HepG2 (cell line): ENCODE measurements around the gene NES. TPM values are rescaled to one million over a fixed set of nuclear protein-coding genes. Genes with fewer than 3 reads are reported as not detected.

Source experiments
- ARHGAP35 ChIP-seq: sonication (generic); formaldehyde crosslinking; IDR thresholded peaks from 2 replicates; pipeline ENCODE4 v1.9.0; 2022; ENCODE audit warnings: mild to moderate bottlenecking, inconsistent platforms, moderate library complexity, missing genetic modification reagents, borderline replicate concordance
- GATAD1 ChIP-seq: IDR thresholded peaks from 2 replicates; pipeline ENCODE4 v1.6.1; 2016; ENCODE audit warnings: missing genetic modification reagents, missing compliant biosample characterization
- HNF4G ChIP-seq, 2 experiments: sonication (generic) in 1 of 2; formaldehyde crosslinking in 1 of 2; IDR thresholded peaks; 2 replicates each; pipeline versions ENCODE4 v1.4.0 to v1.6.1; 2011 to 2020; ENCODE audit warnings: borderline replicate concordance in 2 of 2, low read depth in 2 of 2, mild to moderate bottlenecking in 2 of 2, low read length in 1 of 2, missing genetic modification reagents in 1 of 2, moderate library complexity in 1 of 2
- KDM1A ChIP-seq: IDR thresholded peaks from 2 replicates; pipeline ENCODE4 v1.6.1; 2016; ENCODE audit warnings: missing compliant biosample characterization
- MED1 ChIP-seq: sonication (generic); formaldehyde crosslinking; IDR thresholded peaks from 2 replicates; pipeline ENCODE4 v1.4.0; 2020; ENCODE audit warnings: missing genetic modification reagents
- PRPF4 ChIP-seq: fragments of 200-400 bp; formaldehyde crosslinking; IDR thresholded peaks from 2 replicates; pipeline ENCODE4 v1.6.1; 2016; ENCODE audit warnings: low read length, low read depth; ENCODE audit not compliant: poor library complexity, severe bottlenecking
- SCMH1 ChIP-seq: sonication (generic); formaldehyde crosslinking; IDR thresholded peaks from 2 replicates; pipeline ENCODE4 v1.9.0; 2021; ENCODE audit warnings: missing genetic modification reagents, mild to moderate bottlenecking, borderline replicate concordance
- SETDB1 ChIP-seq: sonication (generic); formaldehyde crosslinking; IDR thresholded peaks from 2 replicates; pipeline ENCODE4 v1.5.1; 2020; ENCODE audit warnings: missing genetic modification reagents, mild to moderate bottlenecking, borderline replicate concordance
- ZNF446 ChIP-seq: sonication (generic); formaldehyde crosslinking; IDR thresholded peaks from 2 replicates; pipeline ENCODE4 v1.5.0; 2020; ENCODE audit warnings: mild to moderate bottlenecking, missing genetic modification reagents
- ZNF460 ChIP-seq: sonication (generic); formaldehyde crosslinking; IDR thresholded peaks from 2 replicates; pipeline ENCODE4 v1.5.1; 2020; ENCODE audit warnings: missing genetic modification reagents, mild to moderate bottlenecking, borderline replicate concordance
- ZNF737 ChIP-seq: sonication (generic); formaldehyde crosslinking; IDR thresholded peaks from 2 replicates; pipeline ENCODE4 v1.5.0; 2020; ENCODE audit warnings: missing genetic modification reagents, mild to moderate bottlenecking, borderline replicate concordance
- ZNF780A ChIP-seq: sonication (generic); formaldehyde crosslinking; IDR thresholded peaks from 2 replicates; pipeline ENCODE4 v1.8.0; 2022; ENCODE audit warnings: mild to moderate bottlenecking, missing genetic modification reagents, moderate library complexity
- polyA plus RNA-seq, 8 experiments: library from polyadenylated mRNA; depleted of rRNA in 3 of 8; stranded (reverse) in 7 of 8; unstranded in 1 of 8; fragments of >200 nt; fragmentation: Illumina TruSeq in 4 of 8; extraction: Trizol in 4 of 8; gene quantifications; 2 replicates each; pipeline versions ENCODE4 v1.2.1 to v1.2.3, GENCODE V29; 2011 to 2016; ENCODE audit warnings: low read depth in 4 of 8, missing spikeins in 1 of 8, mixed read lengths in 1 of 8; ENCODE audit not compliant: insufficient read depth in 1 of 8
- total RNA-seq, 5 experiments: library from RNA; depleted of rRNA; stranded (reverse); fragments of >200 nt; fragmentation: Illumina TruSeq; extraction: Trizol; gene quantifications; 2 replicates each; pipeline ENCODE4 v1.2.3, GENCODE V29; 2016; ENCODE audit warnings: low read depth in 1 of 5
- TF ChIP-seq, protein P1 (sequence below): sonication (generic); formaldehyde crosslinking; IDR thresholded peaks from 2 replicates; pipeline ENCODE4 v1.4.0; 2020; ENCODE audit warnings: missing genetic modification reagents, borderline replicate concordance
- TF ChIP-seq, protein P2 (sequence below): sonication (generic); formaldehyde crosslinking; IDR thresholded peaks from 2 replicates; pipeline ENCODE4 v1.5.1; 2020; ENCODE audit warnings: missing genetic modification reagents, mild to moderate bottlenecking, borderline replicate concordance
- TF ChIP-seq, protein P3 (sequence below): sonication (generic); formaldehyde crosslinking; IDR thresholded peaks from 2 replicates; pipeline ENCODE4 v1.4.0; 2020; ENCODE audit warnings: mild to moderate bottlenecking, missing genetic modification reagents
- TF ChIP-seq, protein P4 (sequence below): sonication (generic); formaldehyde crosslinking; IDR thresholded peaks from 2 replicates; pipeline ENCODE4 v1.4.0; 2020; ENCODE audit warnings: missing genetic modification reagents; ENCODE audit errors: not compliant biosample characterization
- TF ChIP-seq, protein P5 (sequence below): sonication (generic); formaldehyde crosslinking; IDR thresholded peaks from 2 replicates; pipeline ENCODE4 v1.4.0; 2020; ENCODE audit warnings: missing genetic modification reagents
- TF ChIP-seq, protein P6 (sequence below): sonication (generic); formaldehyde crosslinking; IDR thresholded peaks from 2 replicates; pipeline ENCODE4 v1.4.0; 2020; ENCODE audit warnings: mild to moderate bottlenecking, low read depth, missing genetic modification reagents

The NES gene
- total and polyA plus RNA-seq, 2 of the 13 experiments (the other 11 are each of a cell fraction or from before 2014, with no cell fraction given), result 1.7 to 16.6 TPM

DNA sequence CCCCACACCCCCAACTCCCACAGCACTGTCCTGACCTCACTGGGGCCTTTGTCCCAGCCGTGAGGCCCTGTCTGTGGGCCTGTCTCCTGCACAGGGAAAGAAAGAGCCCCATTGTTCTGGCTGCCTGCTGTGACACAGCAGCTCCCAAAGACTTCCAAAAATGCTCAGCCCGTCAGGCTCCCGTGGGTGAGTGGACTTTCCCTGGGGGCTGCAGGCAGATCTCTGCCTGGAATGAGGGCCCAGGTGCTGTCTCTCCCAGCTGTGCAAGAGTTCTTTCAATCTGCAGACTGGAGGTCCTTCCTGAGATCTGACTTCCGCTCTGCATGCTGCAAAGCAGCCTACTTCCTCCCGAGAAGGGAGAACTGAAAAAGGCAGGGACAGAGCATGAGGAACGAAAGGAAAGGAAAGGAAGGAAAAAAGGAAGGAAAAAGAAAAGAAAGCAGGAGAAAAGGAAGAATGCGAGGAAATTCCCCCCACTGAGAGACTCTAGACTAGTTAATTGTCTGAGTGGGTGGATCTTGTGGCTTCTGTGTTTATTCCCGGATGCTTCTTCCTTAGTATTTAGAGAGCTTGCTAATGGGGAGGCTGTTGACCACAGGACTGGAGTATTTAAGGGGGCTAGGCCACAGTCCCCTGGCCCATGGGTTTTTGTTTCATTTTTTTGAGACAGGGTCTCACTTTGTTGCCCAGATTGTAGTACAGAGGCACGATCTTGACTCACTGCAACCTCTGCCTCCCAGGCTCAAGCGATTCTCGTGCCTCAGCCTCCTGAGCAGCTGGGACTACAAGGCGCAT is 15.0 kb downstream of the NES start (continued):
- TF ChIP-seq, protein P1, sequence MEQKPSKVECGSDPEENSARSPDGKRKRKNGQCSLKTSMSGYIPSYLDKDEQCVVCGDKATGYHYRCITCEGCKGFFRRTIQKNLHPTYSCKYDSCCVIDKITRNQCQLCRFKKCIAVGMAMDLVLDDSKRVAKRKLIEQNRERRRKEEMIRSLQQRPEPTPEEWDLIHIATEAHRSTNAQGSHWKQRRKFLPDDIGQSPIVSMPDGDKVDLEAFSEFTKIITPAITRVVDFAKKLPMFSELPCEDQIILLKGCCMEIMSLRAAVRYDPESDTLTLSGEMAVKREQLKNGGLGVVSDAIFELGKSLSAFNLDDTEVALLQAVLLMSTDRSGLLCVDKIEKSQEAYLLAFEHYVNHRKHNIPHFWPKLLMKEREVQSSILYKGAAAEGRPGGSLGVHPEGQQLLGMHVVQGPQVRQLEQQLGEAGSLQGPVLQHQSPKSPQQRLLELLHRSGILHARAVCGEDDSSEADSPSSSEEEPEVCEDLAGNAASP (CRISPR knock-in tag), result peak; percentile 61; the same call in 1 of the 2 replicates
- no peak for TF ChIP-seq HNF4G (IDR thresholded peaks at IDR 0.05; ENCODE audit: borderline replicate concordance, low read depth, low read length)
- TF ChIP-seq HNF4G (CRISPR knock-in tag; IDR thresholded peaks at IDR 0.05; ENCODE audit: borderline replicate concordance, low read depth), result no peak
- no peak for TF ChIP-seq ZNF780A (CRISPR knock-in tag)
- TF ChIP-seq ZNF446 (CRISPR knock-in tag), result no peak
- TF ChIP-seq SCMH1 (CRISPR knock-in tag), result no peak
- peak; percentile 68; the same call in 1 of the 2 replicates for TF ChIP-seq KDM1A (CRISPR knock-in tag)
- no peak for TF ChIP-seq GATAD1 (CRISPR knock-in tag)
- TF ChIP-seq MED1 (CRISPR knock-in tag), result no peak
- TF ChIP-seq ARHGAP35 (CRISPR knock-in tag), result no peak
- TF ChIP-seq, protein P2, sequence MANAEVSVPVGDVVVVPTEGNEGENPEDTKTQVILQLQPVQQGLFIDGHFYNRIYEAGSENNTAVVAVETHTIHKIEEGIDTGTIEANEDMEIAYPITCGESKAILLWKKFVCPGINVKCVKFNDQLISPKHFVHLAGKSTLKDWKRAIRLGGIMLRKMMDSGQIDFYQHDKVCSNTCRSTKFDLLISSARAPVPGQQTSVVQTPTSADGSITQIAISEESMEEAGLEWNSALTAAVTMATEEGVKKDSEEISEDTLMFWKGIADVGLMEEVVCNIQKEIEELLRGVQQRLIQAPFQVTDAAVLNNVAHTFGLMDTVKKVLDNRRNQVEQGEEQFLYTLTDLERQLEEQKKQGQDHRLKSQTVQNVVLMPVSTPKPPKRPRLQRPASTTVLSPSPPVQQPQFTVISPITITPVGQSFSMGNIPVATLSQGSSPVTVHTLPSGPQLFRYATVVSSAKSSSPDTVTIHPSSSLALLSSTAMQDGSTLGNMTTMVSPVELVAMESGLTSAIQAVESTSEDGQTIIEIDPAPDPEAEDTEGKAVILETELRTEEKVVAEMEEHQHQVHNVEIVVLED (CRISPR knock-in tag), result no peak
- TF ChIP-seq, protein P3, sequence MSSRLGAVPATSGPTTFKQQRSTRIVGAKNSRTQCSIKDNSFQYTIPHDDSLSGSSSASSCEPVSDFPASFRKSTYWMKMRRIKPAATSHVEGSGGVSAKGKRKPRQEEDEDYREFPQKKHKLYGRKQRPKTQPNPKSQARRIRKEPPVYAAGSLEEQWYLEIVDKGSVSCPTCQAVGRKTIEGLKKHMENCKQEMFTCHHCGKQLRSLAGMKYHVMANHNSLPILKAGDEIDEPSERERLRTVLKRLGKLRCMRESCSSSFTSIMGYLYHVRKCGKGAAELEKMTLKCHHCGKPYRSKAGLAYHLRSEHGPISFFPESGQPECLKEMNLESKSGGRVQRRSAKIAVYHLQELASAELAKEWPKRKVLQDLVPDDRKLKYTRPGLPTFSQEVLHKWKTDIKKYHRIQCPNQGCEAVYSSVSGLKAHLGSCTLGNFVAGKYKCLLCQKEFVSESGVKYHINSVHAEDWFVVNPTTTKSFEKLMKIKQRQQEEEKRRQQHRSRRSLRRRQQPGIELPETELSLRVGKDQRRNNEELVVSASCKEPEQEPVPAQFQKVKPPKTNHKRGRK, result 0 out of 2 replicates have a peak, but pooled peaks have one; percentile 65
- TF ChIP-seq ZNF460, result no peak
- TF ChIP-seq, protein P4, sequence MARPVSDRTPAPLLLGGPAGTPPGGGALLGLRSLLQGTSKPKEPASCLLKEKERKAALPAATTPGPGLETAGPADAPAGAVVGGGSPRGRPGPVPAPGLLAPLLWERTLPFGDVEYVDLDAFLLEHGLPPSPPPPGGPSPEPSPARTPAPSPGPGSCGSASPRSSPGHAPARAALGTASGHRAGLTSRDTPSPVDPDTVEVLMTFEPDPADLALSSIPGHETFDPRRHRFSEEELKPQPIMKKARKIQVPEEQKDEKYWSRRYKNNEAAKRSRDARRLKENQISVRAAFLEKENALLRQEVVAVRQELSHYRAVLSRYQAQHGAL (CRISPR knock-in tag), result no peak
- TF ChIP-seq, protein P5, sequence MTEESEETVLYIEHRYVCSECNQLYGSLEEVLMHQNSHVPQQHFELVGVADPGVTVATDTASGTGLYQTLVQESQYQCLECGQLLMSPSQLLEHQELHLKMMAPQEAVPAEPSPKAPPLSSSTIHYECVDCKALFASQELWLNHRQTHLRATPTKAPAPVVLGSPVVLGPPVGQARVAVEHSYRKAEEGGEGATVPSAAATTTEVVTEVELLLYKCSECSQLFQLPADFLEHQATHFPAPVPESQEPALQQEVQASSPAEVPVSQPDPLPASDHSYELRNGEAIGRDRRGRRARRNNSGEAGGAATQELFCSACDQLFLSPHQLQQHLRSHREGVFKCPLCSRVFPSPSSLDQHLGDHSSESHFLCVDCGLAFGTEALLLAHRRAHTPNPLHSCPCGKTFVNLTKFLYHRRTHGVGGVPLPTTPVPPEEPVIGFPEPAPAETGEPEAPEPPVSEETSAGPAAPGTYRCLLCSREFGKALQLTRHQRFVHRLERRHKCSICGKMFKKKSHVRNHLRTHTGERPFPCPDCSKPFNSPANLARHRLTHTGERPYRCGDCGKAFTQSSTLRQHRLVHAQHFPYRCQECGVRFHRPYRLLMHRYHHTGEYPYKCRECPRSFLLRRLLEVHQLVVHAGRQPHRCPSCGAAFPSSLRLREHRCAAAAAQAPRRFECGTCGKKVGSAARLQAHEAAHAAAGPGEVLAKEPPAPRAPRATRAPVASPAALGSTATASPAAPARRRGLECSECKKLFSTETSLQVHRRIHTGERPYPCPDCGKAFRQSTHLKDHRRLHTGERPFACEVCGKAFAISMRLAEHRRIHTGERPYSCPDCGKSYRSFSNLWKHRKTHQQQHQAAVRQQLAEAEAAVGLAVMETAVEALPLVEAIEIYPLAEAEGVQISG, result no peak
- no peak for TF ChIP-seq PRPF4
- no peak for TF ChIP-seq ZNF737
- TF ChIP-seq, protein P6, sequence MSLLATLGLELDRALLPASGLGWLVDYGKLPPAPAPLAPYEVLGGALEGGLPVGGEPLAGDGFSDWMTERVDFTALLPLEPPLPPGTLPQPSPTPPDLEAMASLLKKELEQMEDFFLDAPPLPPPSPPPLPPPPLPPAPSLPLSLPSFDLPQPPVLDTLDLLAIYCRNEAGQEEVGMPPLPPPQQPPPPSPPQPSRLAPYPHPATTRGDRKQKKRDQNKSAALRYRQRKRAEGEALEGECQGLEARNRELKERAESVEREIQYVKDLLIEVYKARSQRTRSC (CRISPR knock-in tag), result no peak
- no peak for TF ChIP-seq SETDB1 (CRISPR knock-in tag)
